Measurements from ENCODE around the gene RBFOX2.
A peak's percentile ranks its signal among the peaks of the same experiment; 100 is the strongest.

RBFOX2 gene

GRCh38 chr22:35967046-35967397 is 61.6 kb downstream of the RBFOX2 start:
- no peaks in the 10 kb centered on the region for H3K36me3 ChIP-seq (ENCODE audit: control insufficient read depth, insufficient read depth, low read length)
- no peaks in the 10 kb centered on the region for H3K27me3 ChIP-seq (ENCODE audit: control insufficient read depth, insufficient read depth, low read length)
- H3K4me3 ChIP-seq (ENCODE audit: low read depth, low read length) = no peak overlapping the region
- no peak overlapping the region for H3K9ac ChIP-seq (ENCODE audit: low read depth, low read length)
- peaks cover 5% of the 10 kb centered on the region for H3K4me1 ChIP-seq (ENCODE audit: control insufficient read depth, insufficient read depth, low read length)
- H3K9me3 ChIP-seq (ENCODE audit: control insufficient read depth, insufficient read depth, low read length) = no peaks in the 10 kb centered on the region

GRCh38 chr22:35966314-35967045 is 62.1 kb downstream of the RBFOX2 start:
- Histone ChIP-seq H3K36me3 (ENCODE audit: control insufficient read depth, insufficient read depth, low read length) (no peaks in the 10 kb centered on the region), H3K4me3 (ENCODE audit: low read depth, low read length) (no peak overlapping the region), H3K9ac (ENCODE audit: low read depth, low read length) (no peak overlapping the region), H3K27me3 (ENCODE audit: control insufficient read depth, insufficient read depth, low read length) (no peaks in the 10 kb centered on the region), H3K4me1 (ENCODE audit: control insufficient read depth, insufficient read depth, low read length) (peaks cover 4% of the 10 kb centered on the region), H3K9me3 (ENCODE audit: control insufficient read depth, insufficient read depth, low read length) (no peaks in the 10 kb centered on the region)

DNA sequence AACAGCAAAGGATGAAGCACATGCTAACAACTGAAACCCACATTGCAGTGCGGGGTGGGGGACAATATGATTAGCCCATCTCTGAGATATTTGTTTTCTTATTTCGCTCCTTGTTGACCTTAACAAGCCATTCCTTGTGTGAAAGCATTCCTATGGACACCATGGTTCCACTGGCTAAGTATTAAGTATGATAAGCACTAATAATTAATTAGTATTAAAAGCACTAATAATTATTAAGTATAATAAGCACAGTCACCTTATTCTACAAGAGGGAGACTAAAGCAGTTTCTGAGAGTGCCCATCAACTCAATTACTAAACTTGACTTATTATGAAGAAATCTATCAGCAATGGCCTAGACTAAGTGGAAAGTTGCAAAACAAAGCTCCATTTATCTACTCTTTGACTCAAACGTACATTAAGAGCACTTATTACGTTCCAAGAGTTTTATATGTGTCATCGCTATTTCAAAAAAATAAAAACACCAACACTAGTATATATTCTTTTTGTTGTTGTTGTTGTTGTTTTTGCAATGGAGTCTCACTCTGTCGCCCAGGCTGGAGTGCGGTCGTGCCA is 65.3 kb downstream of the RBFOX2 start:
- H3K27me3 ChIP-seq (ENCODE audit: control insufficient read depth, insufficient read depth, low read length) = no peaks in the 10 kb centered on the region
- H3K4me3 ChIP-seq (ENCODE audit: low read depth, low read length) = no peak overlapping the region
- H3K4me1 ChIP-seq (ENCODE audit: control insufficient read depth, insufficient read depth, low read length) = peaks cover 11% of the 10 kb centered on the region
- no peaks in the 10 kb centered on the region for H3K36me3 ChIP-seq (ENCODE audit: control insufficient read depth, insufficient read depth, low read length)
- H3K9ac ChIP-seq (ENCODE audit: low read depth, low read length) = no peak overlapping the region
- H3K9me3 ChIP-seq (ENCODE audit: control insufficient read depth, insufficient read depth, low read length) = no peaks in the 10 kb centered on the region

- peaks cover 11% of the 10 kb centered on the region for H3K4me1 ChIP-seq (ENCODE audit: control insufficient read depth, insufficient read depth, low read length)
- H3K36me3 ChIP-seq (ENCODE audit: control insufficient read depth, insufficient read depth, low read length) = no peaks in the 10 kb centered on the region
- H3K4me3 ChIP-seq (ENCODE audit: low read depth, low read length) = peak overlapping the region; percentile 24
- H3K9ac ChIP-seq (ENCODE audit: low read depth, low read length) = no peak overlapping the region
- no peaks in the 10 kb centered on the region for H3K9me3 ChIP-seq (ENCODE audit: control insufficient read depth, insufficient read depth, low read length)
- H3K27me3 ChIP-seq (ENCODE audit: control insufficient read depth, insufficient read depth, low read length) = no peaks in the 10 kb centered on the region
These were observed 66.9 kb downstream of the RBFOX2 start for GRCh38 chr22:35961480-35962295.

- H3K36me3 ChIP-seq (ENCODE audit: control insufficient read depth, insufficient read depth, low read length) = no peaks in the 10 kb centered on the region
- no peaks in the 10 kb centered on the region for H3K27me3 ChIP-seq (ENCODE audit: control insufficient read depth, insufficient read depth, low read length)
- H3K9ac ChIP-seq (ENCODE audit: low read depth, low read length) = no peak overlapping the region
- no peak overlapping the region for H3K4me3 ChIP-seq (ENCODE audit: low read depth, low read length)
- H3K4me1 ChIP-seq (ENCODE audit: control insufficient read depth, insufficient read depth, low read length) = peaks cover 11% of the 10 kb centered on the region
- H3K9me3 ChIP-seq (ENCODE audit: control insufficient read depth, insufficient read depth, low read length) = no peaks in the 10 kb centered on the region
These were observed 67.8 kb downstream of the RBFOX2 start for GRCh38 chr22:35960854-35961253.

- no peaks in the 10 kb centered on the region for H3K27me3 ChIP-seq (ENCODE audit: control insufficient read depth, insufficient read depth, low read length)
- H3K9me3 ChIP-seq (ENCODE audit: control insufficient read depth, insufficient read depth, low read length) = no peaks in the 10 kb centered on the region
- H3K4me3 ChIP-seq (ENCODE audit: low read depth, low read length) = no peak overlapping the region
- H3K36me3 ChIP-seq (ENCODE audit: control insufficient read depth, insufficient read depth, low read length) = no peaks in the 10 kb centered on the region
- H3K4me1 ChIP-seq (ENCODE audit: control insufficient read depth, insufficient read depth, low read length) = peaks cover 11% of the 10 kb centered on the region
- H3K9ac ChIP-seq (ENCODE audit: low read depth, low read length) = no peak overlapping the region
These were observed 69.4 kb downstream of the RBFOX2 start for GRCh38 chr22:35959121-35959800.

GRCh38 chr22:35958334-35958733 is 70.3 kb downstream of the RBFOX2 start:
- Histone ChIP-seq H3K4me1 (ENCODE audit: control insufficient read depth, insufficient read depth, low read length) (peaks cover 11% of the 10 kb centered on the region), H3K36me3 (ENCODE audit: control insufficient read depth, insufficient read depth, low read length) (no peaks in the 10 kb centered on the region), H3K4me3 (ENCODE audit: low read depth, low read length) (no peak overlapping the region), H3K27me3 (ENCODE audit: control insufficient read depth, insufficient read depth, low read length) (no peaks in the 10 kb centered on the region), H3K9me3 (ENCODE audit: control insufficient read depth, insufficient read depth, low read length) (no peaks in the 10 kb centered on the region), H3K9ac (ENCODE audit: low read depth, low read length) (no peak overlapping the region)

DNA sequence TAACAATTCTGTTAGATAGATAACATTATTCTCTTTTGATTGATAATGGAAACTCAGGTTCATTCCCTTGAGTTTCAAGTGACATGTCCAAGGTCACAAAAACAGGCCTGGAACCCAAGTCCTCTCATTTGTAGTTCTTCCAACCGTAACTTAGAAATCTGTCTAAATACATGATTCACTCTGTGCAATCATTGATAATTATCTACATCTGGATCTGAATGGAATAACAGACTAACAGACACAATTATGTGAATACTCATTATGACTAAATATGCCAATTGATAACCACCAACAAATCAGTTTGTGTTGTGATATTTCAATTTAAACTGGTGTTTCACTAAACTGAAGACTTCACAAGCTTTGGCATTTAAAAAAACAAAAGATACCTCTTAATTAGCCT is 71.0 kb downstream of the RBFOX2 start:
- Histone ChIP-seq H3K27me3 (ENCODE audit: control insufficient read depth, insufficient read depth, low read length) (no peaks in the 10 kb centered on the region), H3K9ac (ENCODE audit: low read depth, low read length) (no peak overlapping the region), H3K9me3 (ENCODE audit: control insufficient read depth, insufficient read depth, low read length) (no peaks in the 10 kb centered on the region), H3K4me1 (ENCODE audit: control insufficient read depth, insufficient read depth, low read length) (peaks cover 11% of the 10 kb centered on the region), H3K36me3 (ENCODE audit: control insufficient read depth, insufficient read depth, low read length) (no peaks in the 10 kb centered on the region), H3K4me3 (ENCODE audit: low read depth, low read length) (no peak overlapping the region)

DNA sequence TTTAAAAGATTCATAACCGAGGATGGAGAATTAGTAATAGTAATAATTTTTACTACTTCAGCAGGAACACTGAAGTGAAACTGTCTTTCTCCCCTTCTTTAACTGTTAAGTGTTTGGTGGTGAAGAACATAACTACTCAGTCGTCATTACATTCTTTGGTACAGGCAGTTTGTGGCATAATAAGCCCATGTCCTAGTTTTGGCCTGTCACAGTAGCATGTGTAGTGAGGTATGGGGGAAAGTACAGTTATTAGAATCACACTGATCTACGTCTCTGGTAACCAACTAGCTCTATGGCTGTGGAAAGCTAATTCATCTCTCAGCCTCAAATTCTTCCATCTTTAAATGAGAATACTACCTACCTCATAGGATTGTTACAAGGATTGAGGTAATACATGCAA is 71.8 kb downstream of the RBFOX2 start:
- Histone ChIP-seq H3K9me3 (ENCODE audit: control insufficient read depth, insufficient read depth, low read length) (no peaks in the 10 kb centered on the region), H3K36me3 (ENCODE audit: control insufficient read depth, insufficient read depth, low read length) (no peaks in the 10 kb centered on the region), H3K27me3 (ENCODE audit: control insufficient read depth, insufficient read depth, low read length) (no peaks in the 10 kb centered on the region), H3K4me1 (ENCODE audit: control insufficient read depth, insufficient read depth, low read length) (peaks cover 8% of the 10 kb centered on the region), H3K4me3 (ENCODE audit: low read depth, low read length) (no peak overlapping the region), H3K9ac (ENCODE audit: low read depth, low read length) (no peak overlapping the region)

DNA sequence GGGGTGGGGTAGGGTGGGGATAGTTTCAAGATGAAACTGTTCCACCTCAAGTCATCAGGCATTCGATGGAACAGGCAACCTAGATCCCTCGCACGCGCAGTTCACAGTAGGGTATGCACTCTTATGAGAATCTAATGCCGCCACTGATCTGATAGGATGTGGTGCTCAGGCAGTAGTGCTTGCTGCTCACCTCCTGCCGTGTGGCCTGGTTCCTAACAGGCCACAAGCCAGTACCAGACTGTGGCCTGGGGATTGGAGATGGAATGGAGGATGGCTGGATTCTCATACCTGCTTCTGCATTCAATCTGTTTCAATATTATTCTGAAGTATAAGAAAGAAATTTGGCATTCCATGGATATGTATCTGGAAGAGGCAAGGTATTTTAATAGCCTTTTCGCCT is 73.1 kb downstream of the RBFOX2 start:
- Histone ChIP-seq H3K9ac (ENCODE audit: low read depth, low read length) (no peak overlapping the region), H3K4me1 (ENCODE audit: control insufficient read depth, insufficient read depth, low read length) (peaks cover 2% of the 10 kb centered on the region), H3K27me3 (ENCODE audit: control insufficient read depth, insufficient read depth, low read length) (no peaks in the 10 kb centered on the region), H3K9me3 (ENCODE audit: control insufficient read depth, insufficient read depth, low read length) (no peaks in the 10 kb centered on the region), H3K4me3 (ENCODE audit: low read depth, low read length) (no peak overlapping the region), H3K36me3 (ENCODE audit: control insufficient read depth, insufficient read depth, low read length) (no peaks in the 10 kb centered on the region)

GRCh38 chr22:35952576-35952975 is 76.0 kb downstream of the RBFOX2 start:
- no peak overlapping the region for H3K9ac ChIP-seq (ENCODE audit: low read depth, low read length)
- no peaks in the 10 kb centered on the region for H3K27me3 ChIP-seq (ENCODE audit: control insufficient read depth, insufficient read depth, low read length)
- no peaks in the 10 kb centered on the region for H3K36me3 ChIP-seq (ENCODE audit: control insufficient read depth, insufficient read depth, low read length)
- no peak overlapping the region for H3K4me3 ChIP-seq (ENCODE audit: low read depth, low read length)
- no peaks in the 10 kb centered on the region for H3K9me3 ChIP-seq (ENCODE audit: control insufficient read depth, insufficient read depth, low read length)
- no peaks in the 10 kb centered on the region for H3K4me1 ChIP-seq (ENCODE audit: control insufficient read depth, insufficient read depth, low read length)
